ENCODE results near the gene KIF26B.
"Not testable (repeated sequence)": the region's sequence is repeated elsewhere in the genome, so short reads cannot be mapped to it uniquely, and the experiment has no call there.

The KIF26B gene

DNA sequence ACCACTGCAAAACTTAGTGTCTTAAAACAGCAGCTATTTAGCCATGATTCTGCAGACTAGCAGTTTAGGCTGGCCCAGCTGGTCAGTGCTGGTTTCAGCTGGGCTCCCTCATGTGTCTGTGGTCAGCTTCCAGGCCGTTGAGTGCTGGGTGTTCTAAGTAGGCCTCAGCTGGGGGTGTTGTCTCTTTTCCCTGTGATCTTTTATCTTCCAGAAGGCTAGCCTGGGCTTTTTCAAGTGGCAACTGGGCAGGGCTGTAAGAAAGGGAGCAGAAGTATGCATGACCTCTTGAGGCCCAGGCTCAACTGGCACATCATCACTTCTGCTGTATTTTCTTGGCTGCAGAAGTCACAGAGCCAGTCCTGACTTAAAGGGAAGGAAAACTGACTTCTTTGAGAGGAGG is 136.1 kb downstream of the KIF26B start:
- no peak for DNase-seq

- no peak for DNase-seq
Measured at GRCh38 chr1:245291351-245291750, 136.6 kb downstream of the KIF26B start.

DNA sequence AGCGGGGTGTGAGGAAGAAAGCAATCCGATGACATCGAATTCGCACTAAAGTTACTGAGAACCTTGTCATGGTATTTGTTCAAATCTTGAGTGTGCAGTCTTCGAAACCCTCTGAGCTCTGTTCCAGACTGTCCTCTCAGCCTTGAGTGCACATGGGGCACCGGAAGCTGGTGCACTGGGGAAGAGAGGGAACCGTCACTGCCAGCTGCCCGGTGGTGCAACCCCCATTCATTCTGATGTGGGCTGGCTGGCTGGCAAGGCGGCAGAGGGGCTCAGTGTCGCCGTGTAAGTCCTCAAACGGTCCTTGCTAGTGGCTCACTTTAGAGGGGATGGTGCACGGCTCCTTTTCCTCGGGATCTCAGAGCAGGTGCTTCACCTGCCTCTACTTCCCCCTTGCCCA is 137.4 kb downstream of the KIF26B start:
- no peak for DNase-seq

DNA sequence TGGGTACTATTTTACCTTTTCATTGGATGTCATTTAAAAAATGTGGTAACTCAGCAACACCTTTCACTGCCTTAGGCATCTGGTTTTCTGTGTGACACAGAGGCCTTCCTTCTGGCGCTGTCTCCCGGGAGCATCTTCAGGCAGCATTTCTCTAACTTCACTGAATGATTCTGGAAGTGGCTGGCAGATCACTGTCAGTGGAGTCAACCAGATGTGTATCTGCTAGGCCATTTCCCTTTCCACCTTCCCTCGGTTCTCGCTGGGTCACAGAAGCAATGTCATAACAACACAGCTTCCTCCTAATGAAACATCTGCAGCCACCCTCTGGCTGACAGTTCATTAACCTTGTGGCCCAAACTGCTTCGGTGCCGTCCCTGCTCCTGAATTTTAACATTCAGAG is 137.8 kb downstream of the KIF26B start:
- DNase-seq = no peak

GRCh38 chr1:245294020-245294419 is 139.2 kb downstream of the KIF26B start:
- no peak for DNase-seq

- DNase-seq = peak; percentile 81
Measured at GRCh38 chr1:245298781-245299180, 144.0 kb downstream of the KIF26B start.

DNA sequence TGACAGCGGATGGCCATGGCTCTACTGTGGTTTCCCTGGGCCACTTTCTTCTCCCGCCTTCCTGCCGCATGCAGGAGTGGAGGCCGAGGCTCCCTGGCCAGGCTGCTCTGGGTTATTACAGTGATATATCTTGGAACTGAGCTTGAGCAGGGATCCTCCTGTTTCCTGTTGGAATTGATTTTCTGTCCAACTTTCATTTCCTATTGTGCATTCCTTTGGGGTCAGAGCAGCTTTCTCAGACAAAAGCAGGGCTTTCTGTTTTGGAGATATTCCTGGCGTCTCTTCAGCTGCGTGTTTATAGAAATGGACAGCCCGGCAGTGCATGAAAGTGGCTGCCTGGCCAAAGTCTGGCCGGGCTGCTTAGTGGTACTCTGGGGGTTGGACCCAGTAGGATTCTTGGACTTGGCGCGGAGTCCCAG is 146.4 kb downstream of the KIF26B start:
- DNase-seq = no peak

DNA sequence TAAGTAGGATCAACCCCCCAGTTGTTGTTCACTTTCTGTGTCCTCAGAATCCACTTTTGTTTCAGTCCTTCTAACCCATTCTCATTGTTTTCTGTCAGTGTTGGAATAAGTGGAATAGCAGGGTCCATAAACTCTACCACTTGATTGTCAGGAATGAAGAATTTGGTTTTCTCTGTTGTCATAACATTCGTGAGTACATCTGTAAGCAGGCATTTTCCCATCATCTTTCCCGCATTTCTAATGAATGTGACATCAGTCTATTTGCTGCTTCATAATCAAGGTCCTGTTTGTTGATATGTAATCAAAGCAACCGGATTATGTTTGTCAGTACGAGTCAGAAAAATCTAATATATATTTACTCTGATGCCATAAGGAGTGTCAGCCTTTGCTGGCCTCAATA is 147.1 kb downstream of the KIF26B start:
- no peak for DNase-seq

DNA sequence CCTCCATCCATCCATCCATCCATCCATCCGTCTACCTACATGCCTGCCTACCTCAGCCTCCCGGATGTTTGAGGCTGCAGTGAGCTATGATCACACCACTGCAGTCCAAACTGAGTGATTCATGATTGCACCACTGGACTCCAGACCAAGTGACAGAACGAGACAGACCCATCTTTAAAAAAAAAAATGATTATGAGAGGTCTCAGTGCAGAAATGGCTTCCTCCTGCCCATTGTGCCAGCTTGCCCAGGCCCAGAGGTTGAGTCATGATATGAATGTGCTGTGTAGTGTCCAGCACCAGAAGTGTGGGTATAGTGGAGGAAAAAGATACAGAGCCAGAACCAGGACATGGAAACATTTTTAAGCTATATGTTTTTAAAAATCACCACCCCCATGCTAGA is 149.9 kb downstream of the KIF26B start:
- no peak for DNase-seq

DNA sequence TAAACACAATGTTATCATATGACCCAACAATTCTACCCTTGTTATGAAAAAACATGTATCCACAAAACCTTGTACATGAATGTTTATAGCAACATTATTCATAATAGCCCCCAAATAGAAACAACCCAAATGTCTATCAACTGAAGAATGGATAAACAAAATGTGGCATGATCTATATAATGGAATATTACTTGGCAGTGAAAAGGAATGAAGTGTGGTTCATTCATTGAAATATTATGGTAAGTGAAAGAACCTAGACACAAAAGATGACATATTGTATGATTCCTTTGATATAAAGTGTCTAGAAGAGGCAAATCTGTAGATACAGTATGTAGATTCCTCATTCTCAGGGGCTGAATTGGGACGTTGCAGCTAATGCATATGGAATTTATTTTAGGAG is 151.2 kb downstream of the KIF26B start:
- DNase-seq = no peak

- DNase-seq = peak; percentile 82
Measured at GRCh38 chr1:245306628-245307410, 152.0 kb downstream of the KIF26B start.

DNA sequence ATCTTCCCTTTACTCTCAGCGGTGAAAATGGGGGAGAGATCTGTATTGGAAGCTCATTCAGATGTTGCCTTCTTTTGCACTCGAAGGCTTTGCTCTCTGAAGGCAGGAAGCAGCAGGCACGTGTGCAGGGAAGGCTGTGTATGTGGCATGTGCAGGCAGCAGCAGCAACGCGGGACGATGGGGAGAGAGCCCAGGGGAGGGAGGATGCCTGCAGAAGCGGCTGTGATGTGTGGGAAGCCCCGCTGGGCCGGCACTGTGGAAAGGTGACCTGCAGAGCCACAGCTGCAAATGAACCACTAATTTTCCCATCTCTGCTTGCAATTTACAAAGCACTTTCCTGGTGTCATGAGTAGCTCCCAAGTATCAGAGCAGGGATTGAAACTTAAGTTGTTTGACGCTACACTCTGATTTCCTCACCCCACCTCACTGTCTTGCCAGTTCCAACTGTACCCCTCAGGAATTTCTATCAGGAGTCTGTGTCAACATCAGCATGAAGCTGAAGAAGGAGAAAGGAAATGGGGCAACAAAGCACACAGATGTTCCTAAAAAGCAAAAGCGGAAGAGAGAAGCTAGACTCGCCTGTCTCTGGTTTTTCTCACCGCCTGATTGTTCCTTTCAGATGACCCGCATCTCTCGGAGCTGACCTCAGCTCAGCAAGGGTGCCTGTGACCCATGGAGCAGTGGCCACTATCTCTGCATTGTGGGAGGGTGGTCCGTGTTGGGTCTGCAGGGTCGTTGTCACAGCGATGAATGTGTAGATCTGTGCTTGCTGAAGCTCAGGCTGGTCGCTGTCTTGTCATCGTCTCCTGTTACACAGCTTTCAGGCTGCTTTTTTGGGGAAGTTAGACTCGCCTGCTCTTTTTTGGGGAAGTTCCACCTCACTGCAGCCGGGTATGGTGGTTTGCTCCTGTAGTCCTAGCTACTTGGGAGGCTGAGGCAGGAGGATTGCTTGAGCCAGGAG is 156.1 kb downstream of the KIF26B start:
- no peak for DNase-seq

- DNase-seq = no peak
Measured at GRCh38 chr1:245311887-245312536, 157.2 kb downstream of the KIF26B start.

DNA sequence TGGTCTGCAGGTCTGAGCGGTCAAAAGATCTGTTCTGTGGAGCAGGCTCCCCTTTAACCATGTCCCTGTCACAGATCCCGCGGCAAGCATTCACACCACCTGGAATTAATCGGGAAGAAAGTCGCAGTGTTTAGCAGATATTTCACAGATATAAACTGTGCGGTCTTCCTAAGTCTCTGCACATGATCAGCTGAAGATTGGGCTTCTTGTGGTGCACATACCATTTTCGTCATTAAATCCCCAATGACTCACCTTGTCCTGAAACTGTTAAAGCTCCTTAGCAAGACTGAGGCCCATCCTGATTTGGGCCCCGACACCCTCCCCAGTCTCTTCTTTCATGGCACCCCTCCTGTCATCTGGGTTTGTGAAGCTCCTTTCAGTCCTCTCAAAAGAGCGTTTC is 158.8 kb downstream of the KIF26B start:
- no peak for DNase-seq

DNA sequence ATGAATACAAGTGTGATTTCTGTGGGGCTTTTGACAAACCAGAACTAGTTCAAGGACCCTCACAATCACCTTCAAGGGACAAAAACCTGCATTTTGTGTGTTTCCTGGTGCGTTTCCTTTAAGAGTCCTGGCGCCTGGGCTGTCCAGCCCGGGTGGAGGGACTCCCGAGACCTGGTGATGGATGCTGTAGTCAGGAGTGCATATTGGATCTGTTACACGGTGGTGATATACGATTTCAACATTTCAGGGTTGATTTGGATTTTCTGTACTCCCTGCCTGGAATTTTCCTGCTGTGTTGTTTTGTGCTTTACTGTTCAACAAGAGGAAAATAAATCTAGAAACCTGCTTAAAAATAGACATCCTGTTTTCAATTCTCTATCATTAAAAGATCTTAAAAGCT is 162.0 kb downstream of the KIF26B start:
- DNase-seq = no peak

DNA sequence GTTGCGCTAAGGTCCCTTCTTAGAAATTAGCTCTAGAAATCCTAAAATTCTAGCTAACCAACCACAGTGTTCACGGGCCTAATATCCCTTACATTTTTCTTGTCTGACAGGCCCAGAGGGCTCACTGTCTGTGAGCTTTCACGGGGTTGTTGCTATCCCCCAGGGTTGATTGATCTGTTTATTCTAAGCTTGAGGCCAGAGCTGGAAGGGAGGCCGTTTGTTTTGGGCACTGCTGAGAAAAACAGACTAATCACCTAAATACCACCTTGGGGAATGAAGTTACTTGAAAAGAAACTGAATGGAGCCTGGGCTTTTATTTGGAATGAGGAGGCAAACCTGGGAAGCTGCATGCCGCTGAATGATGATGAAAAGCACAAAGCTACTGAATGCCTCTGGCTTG is 162.4 kb downstream of the KIF26B start:
- DNase-seq = no peak

DNA sequence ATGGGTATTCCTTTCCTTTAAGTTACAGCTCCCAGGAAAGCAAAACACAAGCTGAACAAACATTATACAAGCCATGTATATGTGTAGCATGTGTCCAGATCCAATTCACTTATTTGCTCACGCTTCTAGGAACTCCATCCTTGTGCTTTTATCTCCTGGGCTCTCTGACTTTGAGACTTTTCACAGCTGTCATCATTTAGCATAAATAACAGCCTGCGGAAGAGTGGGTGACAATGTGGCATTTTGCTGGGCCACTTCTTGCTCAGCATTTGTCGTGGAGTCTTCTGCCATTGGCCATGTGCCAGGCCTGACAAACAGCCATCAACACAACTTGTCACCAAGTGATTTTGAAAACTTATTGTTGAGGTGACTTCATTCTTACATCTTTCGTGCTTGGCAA is 164.3 kb downstream of the KIF26B start:
- no peak for DNase-seq

GRCh38 chr1:245322673-245323072 is 167.9 kb downstream of the KIF26B start:
- no peak for DNase-seq

- DNase-seq = not testable (repeated sequence)
Measured at GRCh38 chr1:245323765-245324164, 169.0 kb downstream of the KIF26B start.

- DNase-seq = no peak
Measured at GRCh38 chr1:245325922-245326795, 171.4 kb downstream of the KIF26B start.

- DNase-seq = no peak
Measured at GRCh38 chr1:245327360-245327759, 172.6 kb downstream of the KIF26B start.

- DNase-seq = no peak
Measured at GRCh38 chr1:245327842-245328241, 173.1 kb downstream of the KIF26B start.
